OCI-LY3 (cell line): ENCODE data around the gene BANP.
"Not testable (repeated sequence)": the region's sequence is repeated elsewhere in the genome, so short reads cannot be mapped to it uniquely, and the experiment has no call there.

ENCODE experiments used
- H2AFZ ChIP-seq: fragments of 200-600, 300-600 bp; shearing (Covaris generic); 2 replicates; pipeline ENCODE4 v1.6.0; 2014; ENCODE audit warnings: antibody characterized with exemption, low read depth, low read length
- H3K27ac ChIP-seq: fragments of 200-600, 300-600 bp; sonication (generic); 2 replicates; pipeline ENCODE4 v1.5.1; 2014; ENCODE audit warnings: mild to moderate bottlenecking, low read length, moderate library complexity, mixed read lengths
- H3K27me3 ChIP-seq: fragments of 200-600, 300-600 bp; sonication (generic); 2 replicates; pipeline ENCODE4 v1.6.1; 2014; ENCODE audit warnings: low read depth, low read length, mixed read lengths
- H3K36me3 ChIP-seq: fragments of 200-600, 300-600 bp; sonication (generic); replicated peaks from 2 replicates; pipeline ENCODE3; 2014; ENCODE audit warnings: low read depth, low read length, mixed read lengths
- H3K4me1 ChIP-seq: fragments of 300-600, 200-600 bp; sonication (generic); 2 replicates; pipeline ENCODE4 v1.6.1; 2014; ENCODE audit warnings: low read length, mixed read lengths
- H3K4me2 ChIP-seq: fragments of 200-600, 300-600 bp; sonication (generic); 2 replicates; pipeline ENCODE4 v1.6.1; 2014; ENCODE audit warnings: low read length, mixed read lengths
- H3K4me3 ChIP-seq: fragments of 300-600, 200-600 bp; sonication (generic); 2 replicates; pipeline ENCODE4 v1.5.1; 2014; ENCODE audit warnings: antibody characterized with exemption, mild to moderate bottlenecking, low read length, moderate library complexity
- H3K79me2 ChIP-seq: fragments of 300-600, 200-600 bp; shearing (Covaris generic); 2 replicates; pipeline ENCODE4 v1.6.1; 2014; ENCODE audit warnings: mild to moderate bottlenecking, low read length, mixed read lengths
- H3K9ac ChIP-seq: fragments of 300-600, 200-600 bp; shearing (Covaris generic); 2 replicates; pipeline ENCODE4 v1.6.0; 2014; ENCODE audit warnings: mild to moderate bottlenecking, low read length, moderate library complexity
- H3K9me3 ChIP-seq: fragments of 200-600, 300-600 bp; shearing (Covaris generic); 2 replicates; pipeline ENCODE4 v1.6.1; 2014; ENCODE audit warnings: low read length, mixed read lengths; ENCODE audit not compliant: insufficient read depth
- H4K20me1 ChIP-seq: fragments of 200-600, 300-600 bp; sonication (generic); 2 replicates; pipeline ENCODE4 v1.6.1; 2016; ENCODE audit warnings: low read length, mixed read lengths; ENCODE audit not compliant: insufficient read depth
- EZH2phosphoT487 ChIP-seq: fragments of 200-600 bp; shearing (Covaris generic); IDR thresholded peaks from 2 replicates; pipeline ENCODE4 v1.6.1; 2018; ENCODE audit warnings: antibody characterized with exemption, mixed run types, low read depth
- TF ChIP-seq, protein P1 (sequence below): fragments of 200-600, 300-600 bp; sonication (generic); IDR thresholded peaks from 2 replicates; pipeline ENCODE4 v1.5.1; 2014; ENCODE audit warnings: antibody characterized with exemption, low read length, low read depth

BANP gene

GRCh38 chr16:88050952-88051660 lies 99.9 kb downstream of the BANP start:
- H4K20me1 ChIP-seq: no peaks in the 10 kb centered on the region

DNA sequence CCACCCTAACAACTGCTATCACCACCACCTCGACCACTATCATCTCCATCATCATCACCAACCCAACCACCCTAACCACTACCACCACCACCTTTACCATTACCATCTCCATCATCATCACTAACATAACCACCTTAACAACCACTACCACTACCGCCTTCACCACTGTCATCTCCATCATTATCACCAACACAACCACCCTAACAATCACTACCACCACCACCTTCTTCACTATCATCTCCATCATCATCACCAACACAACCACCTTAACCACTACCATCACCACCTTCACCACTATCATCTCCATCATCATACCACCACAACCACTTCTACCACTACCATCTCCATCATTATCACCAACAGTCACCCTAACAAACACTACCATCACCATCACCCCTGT lies 101.4 kb downstream of the BANP start:
- no peaks in the 10 kb centered on the region for H3K79me2 ChIP-seq
- no peak overlapping the region for H3K4me2 ChIP-seq
- H3K27ac ChIP-seq: no peak overlapping the region
- H4K20me1 ChIP-seq: no peaks in the 10 kb centered on the region
- TF ChIP-seq, protein P1, sequence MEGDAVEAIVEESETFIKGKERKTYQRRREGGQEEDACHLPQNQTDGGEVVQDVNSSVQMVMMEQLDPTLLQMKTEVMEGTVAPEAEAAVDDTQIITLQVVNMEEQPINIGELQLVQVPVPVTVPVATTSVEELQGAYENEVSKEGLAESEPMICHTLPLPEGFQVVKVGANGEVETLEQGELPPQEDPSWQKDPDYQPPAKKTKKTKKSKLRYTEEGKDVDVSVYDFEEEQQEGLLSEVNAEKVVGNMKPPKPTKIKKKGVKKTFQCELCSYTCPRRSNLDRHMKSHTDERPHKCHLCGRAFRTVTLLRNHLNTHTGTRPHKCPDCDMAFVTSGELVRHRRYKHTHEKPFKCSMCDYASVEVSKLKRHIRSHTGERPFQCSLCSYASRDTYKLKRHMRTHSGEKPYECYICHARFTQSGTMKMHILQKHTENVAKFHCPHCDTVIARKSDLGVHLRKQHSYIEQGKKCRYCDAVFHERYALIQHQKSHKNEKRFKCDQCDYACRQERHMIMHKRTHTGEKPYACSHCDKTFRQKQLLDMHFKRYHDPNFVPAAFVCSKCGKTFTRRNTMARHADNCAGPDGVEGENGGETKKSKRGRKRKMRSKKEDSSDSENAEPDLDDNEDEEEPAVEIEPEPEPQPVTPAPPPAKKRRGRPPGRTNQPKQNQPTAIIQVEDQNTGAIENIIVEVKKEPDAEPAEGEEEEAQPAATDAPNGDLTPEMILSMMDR: no peak
- TF ChIP-seq EZH2phosphoT487: no peak
- H3K4me3 ChIP-seq: no peak overlapping the region
- no peaks in the 10 kb centered on the region for H3K4me1 ChIP-seq
- no peaks in the 10 kb centered on the region for H3K27me3 ChIP-seq
- no peaks in the 10 kb centered on the region for H3K9me3 ChIP-seq
- peaks cover 17% of the 10 kb centered on the region for H3K36me3 ChIP-seq
- no peak overlapping the region for H3K9ac ChIP-seq
- no peak overlapping the region for H2AFZ ChIP-seq

More at GRCh38 chr16:88050952-88051660, 99.9 kb downstream of the BANP start:
- Histone ChIP-seq H3K36me3 (peaks cover 17% of the 10 kb centered on the region), H3K4me2 (no peak overlapping the region), H3K4me1 (peaks cover 10% of the 10 kb centered on the region), H3K27ac (no peak overlapping the region), H3K27me3 (no peaks in the 10 kb centered on the region), H3K79me2 (no peaks in the 10 kb centered on the region), H3K4me3 (no peak overlapping the region), H3K9ac (no peak overlapping the region), H2AFZ (no peak overlapping the region), H3K9me3 (no peaks in the 10 kb centered on the region)
- TF ChIP-seq EZH2phosphoT487: no peak
- TF ChIP-seq, protein P1: no peak

DNA sequence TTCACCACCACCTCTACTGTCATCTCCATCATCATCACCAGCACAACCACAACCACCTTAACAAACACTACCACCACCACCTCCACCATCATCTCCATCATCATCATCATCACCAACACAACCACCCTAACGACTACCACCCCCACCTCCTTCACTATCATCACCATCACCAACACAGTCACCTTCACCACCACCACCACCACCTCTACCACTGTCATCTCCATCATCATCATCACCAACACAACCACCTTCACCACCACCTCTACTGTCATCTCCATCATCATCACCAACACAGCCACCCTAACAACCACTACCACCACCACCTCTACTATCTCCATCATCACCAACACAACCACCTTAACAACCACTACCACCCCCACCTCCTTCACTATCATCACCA lies 102.2 kb downstream of the BANP start:
- H2AFZ ChIP-seq, H3K4me2 ChIP-seq, H3K9ac ChIP-seq, H3K4me1 ChIP-seq, H3K9me3 ChIP-seq, H3K27me3 ChIP-seq, H3K4me3 ChIP-seq, H3K27ac ChIP-seq, H3K79me2 ChIP-seq, H4K20me1 ChIP-seq: not testable (repeated sequence)
- H3K36me3 ChIP-seq: peaks cover 17% of the 10 kb centered on the region

DNA sequence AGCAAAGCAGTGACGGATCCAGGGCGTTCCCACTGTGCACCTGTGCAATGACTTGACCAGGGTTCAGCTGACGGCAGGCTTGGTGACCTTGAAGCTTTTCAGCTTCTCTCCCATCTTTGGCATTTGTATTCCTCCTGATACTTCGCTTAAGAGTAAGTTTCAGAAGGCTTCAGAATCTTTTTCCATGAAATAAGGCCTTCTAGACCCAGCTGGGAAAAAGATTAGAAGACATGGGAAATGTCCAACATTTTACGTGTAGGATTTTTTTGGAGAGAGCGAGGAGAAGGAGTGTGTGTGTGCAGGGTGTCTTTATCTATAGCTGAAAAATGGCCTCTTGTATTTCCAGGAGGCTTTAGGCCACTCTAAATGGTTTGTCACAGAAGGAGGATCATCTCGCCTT lies 104.1 kb downstream of the BANP start:
- H3K4me1 ChIP-seq: no peaks in the 10 kb centered on the region
- H3K27me3 ChIP-seq: no peaks in the 10 kb centered on the region
- no peak overlapping the region for H3K4me2 ChIP-seq
- no peak overlapping the region for H3K4me3 ChIP-seq
- no peaks in the 10 kb centered on the region for H3K79me2 ChIP-seq
- H3K36me3 ChIP-seq: peaks cover 13% of the 10 kb centered on the region
- H3K27ac ChIP-seq: no peak overlapping the region
- no peaks in the 10 kb centered on the region for H4K20me1 ChIP-seq
- no peak overlapping the region for H3K9ac ChIP-seq
- no peak for TF ChIP-seq EZH2phosphoT487
- TF ChIP-seq, protein P1: no peak
- H3K9me3 ChIP-seq: no peaks in the 10 kb centered on the region
- H2AFZ ChIP-seq: no peak overlapping the region
